HG03520 (cell line): ENCODE data around the gene SCN1B.
"Not testable (repeated sequence)": the region's sequence is repeated elsewhere in the genome, so short reads cannot be mapped to it uniquely, and the experiment has no call there.

ENCODE experiments used
- ATAC-seq: cut with Tn5 transposase; IDR thresholded peaks from one replicate; pipeline ENCODE4 v1.9.1; 2021; ENCODE audit warnings: mild to moderate bottlenecking, moderate library complexity; ENCODE audit not compliant: unreplicated experiment

Gene SCN1B

DNA sequence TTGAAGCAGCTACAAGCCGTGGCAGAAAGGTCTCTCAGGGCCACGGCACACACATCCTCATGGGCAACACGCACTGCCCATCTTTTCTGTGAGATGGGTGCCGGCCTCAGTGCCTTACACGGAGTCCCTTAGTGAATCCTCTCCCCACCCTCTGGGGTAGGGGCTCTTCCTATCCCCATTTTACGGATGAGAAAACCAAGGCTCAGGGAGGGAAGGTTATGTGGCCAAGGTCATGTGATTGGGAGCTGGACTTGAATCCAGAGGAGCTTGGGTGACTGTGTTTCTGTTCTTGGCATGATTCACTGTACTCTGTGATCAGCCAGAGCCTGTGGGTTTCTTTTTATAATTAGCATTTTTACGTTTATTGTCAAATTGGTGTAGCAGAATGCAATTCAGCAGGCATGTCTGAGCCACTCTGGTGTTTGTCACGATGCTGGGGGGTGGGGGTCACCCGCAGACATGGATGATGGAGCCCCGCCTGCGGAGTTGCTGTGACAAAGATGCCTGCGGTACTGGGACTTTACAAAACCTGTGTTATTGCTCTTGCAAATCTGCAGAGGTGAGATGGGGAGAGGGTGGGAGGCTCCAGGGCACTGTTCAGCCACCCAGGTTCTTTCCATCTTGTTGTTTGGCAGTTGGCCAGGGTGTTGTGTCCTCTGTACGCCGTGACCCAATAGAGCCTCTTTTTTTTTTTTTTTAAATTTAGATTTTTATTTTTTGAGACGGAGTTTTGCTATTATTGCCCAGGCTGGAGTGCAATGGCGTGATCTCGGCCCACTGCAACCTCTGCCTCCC, 4.5 kb downstream of the SCN1B start:
- no peak for ATAC-seq

- ATAC-seq: no peak
Measured at GRCh38 chr19:35037716-35038622, 7.7 kb downstream of the SCN1B start.

- ATAC-seq: no peak
Measured at GRCh38 chr19:35038623-35039512, 8.6 kb downstream of the SCN1B start.

- ATAC-seq: no peak
Measured at GRCh38 chr19:35039881-35040825, 9.9 kb downstream of the SCN1B start.

DNA sequence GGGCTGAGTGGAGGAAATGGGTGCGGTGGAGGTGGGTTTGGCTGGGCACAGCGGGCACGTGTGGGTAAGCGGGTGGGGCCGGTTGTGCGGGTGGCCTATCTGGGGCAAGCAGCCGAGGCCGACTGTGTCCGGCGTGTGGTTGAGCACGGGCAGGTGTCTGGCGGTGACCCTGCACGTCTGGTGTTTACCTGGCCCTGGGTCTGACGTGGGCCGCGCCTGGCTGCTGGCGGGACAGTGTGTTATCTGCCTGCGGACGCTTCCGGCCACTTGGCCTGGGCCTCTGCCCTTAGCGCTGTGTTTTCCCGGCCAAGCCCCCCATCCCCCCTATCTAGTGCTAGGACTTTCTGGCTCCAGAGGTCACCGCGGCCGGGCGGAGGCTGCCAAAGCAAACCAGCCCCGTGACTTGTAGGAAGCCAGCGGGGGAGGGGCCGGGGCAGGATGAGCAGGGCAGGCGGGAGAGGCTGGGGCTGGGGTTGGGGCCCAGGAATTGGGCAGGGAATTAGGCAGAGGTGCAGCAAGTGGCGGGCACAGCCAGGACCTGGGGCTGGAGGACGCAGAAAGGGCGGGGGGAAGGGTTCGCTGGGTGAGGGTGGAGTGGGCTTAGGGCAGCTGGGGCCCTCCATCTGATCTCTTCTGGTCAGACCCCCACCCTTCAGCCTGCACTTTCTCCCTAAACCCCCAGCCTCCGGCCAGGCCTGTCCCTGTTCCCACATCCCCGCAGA, 10.7 kb downstream of the SCN1B start:
- ATAC-seq: no peak

DNA sequence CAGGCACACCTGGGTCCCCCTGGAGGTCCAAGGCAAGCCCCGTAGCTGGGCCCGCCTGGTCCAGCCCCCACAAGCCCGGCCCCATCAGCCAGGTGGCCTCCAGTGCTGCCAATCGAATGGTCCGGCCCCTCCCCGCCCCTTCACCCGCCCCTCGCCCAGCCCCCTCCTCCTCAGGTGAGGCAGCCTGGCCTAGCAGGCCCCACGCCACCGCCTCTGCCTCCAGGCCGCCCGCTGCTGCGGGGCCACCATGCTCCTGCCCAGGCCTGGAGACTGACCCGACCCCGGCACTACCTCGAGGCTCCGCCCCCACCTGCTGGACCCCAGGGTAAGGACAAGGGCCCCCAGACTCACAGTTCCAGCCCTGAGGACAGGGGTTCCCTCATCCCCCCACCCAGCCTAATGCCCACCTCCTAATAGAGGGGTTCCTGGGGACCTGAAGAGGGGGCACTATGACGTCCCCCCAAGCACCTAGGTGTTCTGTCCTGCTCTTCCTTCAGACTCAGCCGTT, 11.3 kb downstream of the SCN1B start, which contains the start of gene HPN:
TSS of gene HPN (plus strand) at position 174 of the 508 bp plus-strand sequence. CDS start 786 bp downstream, outside the sequence.
- ATAC-seq: no peak

DNA sequence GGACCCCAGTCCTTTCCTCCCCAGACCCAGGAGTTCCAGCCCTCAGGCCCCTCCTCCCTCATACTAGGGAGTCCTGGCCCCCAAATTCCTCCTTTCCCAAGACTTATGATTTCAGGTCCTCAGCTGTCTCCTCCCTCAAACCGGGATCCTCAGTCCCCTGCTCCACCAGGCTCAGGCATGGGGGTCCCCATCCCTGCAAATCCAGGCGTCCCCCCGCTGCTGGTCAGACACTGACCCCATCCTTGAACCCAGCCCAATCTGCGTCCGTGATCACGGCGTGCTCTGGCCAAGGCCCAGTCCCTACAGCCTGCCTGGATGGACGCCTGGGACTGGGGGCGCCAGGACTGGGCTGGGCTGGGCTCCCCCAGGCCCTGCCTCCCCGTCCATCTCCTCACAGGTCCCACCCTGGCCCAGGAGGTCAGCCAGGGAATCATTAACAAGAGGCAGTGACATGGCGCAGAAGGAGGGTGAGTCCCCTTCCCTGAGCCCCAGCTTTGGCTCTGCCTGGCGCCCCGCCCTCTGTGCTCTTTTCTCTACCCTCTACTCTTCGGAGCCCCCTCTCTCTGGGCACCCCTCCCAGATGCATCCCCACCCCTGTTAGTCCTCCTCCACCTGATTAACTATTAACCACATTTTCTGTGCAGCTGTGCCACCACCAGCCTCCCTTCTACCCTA, 11.9 kb downstream of the SCN1B start:
- no peak for ATAC-seq

- ATAC-seq: no peak
Measured at GRCh38 chr19:35042954-35043604, 12.8 kb downstream of the SCN1B start.

- ATAC-seq: no peak
Measured at GRCh38 chr19:35043906-35044305, 13.6 kb downstream of the SCN1B start.

- ATAC-seq: no peak
Measured at GRCh38 chr19:35044317-35045117, 14.2 kb downstream of the SCN1B start.

GRCh38 chr19:35045667-35046300, 15.5 kb downstream of the SCN1B start:
- ATAC-seq: no peak

GRCh38 chr19:35046461-35046860, 16.2 kb downstream of the SCN1B start:
- no peak for ATAC-seq

GRCh38 chr19:35048911-35049411, 18.7 kb downstream of the SCN1B start:
- no peak for ATAC-seq

- ATAC-seq: no peak
Measured at GRCh38 chr19:35049456-35049855, 19.2 kb downstream of the SCN1B start.

GRCh38 chr19:35050662-35051061, 20.4 kb downstream of the SCN1B start:
- ATAC-seq: not testable (repeated sequence)

GRCh38 chr19:35051268-35051667, 21.0 kb downstream of the SCN1B start:
- ATAC-seq: not testable (repeated sequence)
